Activated naive CD4-positive, alpha-beta T cell (primary cell): ENCODE measurements around the gene EEIG2.
"Not testable (repeated sequence)": the region's sequence is repeated elsewhere in the genome, so short reads cannot be mapped to it uniquely, and the experiment has no call there.

Experiments used
- DNase-seq, 4 experiments: peaks; one replicate each; lab custom pipeline; 2025; lab: John Stamatoyannopoulos, UW

EEIG2 gene

DNA sequence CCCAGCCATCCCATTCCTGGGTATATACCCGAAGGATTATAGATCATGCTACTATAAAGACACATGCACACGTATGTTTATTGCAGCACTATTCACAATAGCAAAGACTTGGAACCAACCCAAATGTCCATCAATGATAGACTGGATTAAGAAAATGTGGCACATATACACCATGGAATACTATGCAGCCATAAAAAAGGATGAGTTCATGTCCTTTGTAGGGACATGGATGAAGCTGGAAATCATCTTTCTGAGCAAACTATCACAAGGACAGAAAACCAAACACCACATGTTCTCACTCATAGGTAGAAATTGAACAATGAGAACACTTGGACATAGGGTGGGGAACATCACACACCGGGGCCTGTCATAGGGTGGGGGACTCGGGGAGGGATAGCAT is 12.4 kb upstream of the EEIG2 start:
- DNase-seq = not testable (repeated sequence)

DNA sequence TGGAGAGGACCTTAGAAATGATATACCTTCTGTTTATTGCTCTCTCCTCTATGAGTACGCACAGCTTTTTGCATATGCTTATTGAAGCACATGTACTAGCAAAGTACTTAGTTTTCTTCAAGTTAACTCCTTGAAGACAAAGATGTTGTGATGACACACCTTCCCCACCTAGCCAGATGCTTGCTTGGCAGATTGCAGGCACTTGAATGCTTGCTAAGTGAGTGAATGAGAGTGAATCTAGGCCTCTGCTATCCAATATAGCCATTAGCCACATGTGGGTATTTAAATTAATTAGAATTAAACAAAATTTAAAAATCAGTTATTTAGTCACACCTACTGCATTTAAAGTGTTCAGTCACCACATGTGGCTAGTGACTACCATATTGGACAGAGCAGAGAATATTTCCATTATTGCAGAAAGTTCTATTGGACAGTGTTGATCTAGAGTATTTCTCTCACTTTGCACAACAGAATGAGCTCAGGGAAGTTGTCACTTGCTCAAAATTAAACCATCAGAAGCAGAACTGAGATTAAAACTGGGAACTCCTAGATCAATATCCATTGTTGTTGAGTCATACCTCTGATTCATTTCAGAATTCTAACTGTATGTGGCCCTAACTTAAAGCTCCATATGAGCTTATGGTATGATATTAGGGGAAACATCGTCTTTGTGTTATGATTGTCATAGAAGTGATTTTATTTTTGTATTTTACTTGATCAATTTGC is 8.6 kb upstream of the EEIG2 start:
- DNase-seq = no peak

DNA sequence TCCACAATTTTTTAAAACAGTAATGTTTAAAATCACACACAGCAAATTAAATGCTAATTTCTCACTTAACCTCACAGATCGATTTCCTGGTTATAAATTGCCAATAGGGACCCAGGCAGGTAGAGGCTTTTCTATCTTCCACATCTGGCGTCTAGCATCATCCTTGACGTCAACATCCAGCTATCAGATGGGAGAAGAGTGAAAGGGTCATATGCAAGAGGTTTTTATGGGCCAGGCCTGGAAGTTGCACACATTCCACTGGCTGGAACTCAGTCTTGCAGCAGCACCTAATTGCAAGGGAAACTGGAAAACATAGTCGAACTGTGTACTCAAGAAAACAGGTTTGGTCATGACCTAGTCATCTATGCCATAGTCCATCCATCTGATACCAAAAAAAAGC is 6.0 kb upstream of the EEIG2 start:
- no peak for DNase-seq

DNA sequence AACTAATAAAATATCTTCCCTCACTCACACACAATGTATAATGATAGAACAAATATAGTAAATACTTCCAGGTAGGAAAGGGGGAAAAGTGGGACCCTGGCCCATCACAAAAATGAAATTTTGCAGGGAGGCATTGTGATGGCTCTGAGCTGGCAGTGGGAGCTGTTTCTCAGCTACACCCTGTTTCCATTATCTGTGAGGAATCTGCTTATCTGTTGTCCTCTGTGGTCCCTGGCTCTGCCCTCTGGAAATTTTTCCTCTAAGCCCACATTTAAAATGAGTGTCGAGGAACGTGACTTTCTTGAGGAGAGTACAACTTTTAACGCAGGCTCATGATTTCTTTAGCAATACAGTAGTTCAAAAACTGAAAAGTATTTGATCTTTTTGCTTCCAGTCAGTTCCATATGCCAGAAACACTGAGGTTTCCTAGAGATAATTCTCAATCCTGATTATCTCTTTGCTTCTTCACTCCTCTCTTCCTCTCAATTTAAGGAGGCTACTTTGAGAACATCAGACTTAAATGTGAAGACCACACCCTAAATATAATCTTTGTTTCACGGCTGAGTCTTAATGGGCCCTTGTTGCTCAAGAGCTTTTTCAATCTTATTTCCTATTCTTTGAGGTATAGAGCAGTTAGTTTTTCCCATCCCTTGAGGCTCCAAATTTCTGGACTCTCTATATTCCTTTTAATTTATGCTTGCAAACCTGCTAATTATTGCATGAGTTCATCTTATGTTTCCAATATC is 5.0 kb upstream of the EEIG2 start:
- DNase-seq = no peak

DNA sequence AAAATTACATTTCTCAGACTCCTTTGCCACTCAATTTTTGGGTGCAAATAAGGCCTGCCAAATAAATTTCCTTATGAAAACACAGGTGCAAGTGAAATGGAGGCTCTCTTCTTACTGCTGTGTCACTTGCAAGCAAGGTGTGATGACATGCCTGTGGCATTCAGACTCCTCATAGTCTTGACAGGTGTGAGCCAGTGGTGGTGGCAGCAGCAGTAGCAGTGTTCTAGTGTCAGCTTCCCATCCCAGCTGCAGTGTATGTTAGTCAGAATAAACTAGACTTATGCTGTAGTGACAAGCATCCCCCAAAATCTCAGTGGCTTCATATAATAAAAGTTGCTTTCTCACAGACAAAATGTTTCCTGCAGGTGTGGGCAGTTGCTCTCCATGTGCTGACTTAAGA is 3.8 kb upstream of the EEIG2 start:
- DNase-seq = no peak

DNA sequence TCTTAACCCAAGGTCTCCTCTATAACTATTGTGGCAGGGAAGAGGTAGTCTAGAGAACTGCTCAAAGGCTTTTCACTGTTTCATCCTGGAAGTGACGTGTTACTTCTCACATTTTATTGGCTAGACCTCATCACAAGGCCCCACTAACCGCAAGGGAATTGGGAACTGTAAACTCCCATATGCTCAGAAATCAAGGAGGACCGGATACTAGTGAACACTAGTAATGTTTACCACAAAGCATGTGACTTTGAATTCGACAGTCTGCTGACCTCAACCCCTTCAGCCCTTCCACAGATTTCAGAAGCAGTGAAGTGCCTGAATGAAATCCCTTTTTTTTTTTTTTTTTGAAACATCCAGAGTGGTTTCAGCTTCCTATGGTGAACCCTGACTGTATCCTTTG is 3.4 kb upstream of the EEIG2 start:
- no peak for DNase-seq

DNA sequence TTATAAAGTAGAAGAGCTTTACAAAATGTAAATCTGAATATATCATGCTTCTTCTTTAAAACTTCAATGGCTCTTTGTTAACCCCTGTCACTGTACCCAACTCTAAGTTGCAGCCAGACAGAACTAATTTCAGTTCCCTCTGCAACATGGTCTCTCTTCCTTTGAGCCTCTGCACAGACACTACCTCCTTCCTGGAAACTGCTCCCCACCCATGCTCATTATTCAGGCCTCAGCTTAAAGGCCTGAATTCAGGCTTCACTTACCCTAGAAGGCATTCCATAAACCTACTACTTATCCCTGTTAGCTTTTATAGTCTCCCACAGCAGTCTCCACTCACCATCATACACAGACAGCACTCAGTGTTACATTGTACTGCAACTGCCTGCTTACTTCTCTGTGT is 2.6 kb upstream of the EEIG2 start:
- DNase-seq = no peak

DNA sequence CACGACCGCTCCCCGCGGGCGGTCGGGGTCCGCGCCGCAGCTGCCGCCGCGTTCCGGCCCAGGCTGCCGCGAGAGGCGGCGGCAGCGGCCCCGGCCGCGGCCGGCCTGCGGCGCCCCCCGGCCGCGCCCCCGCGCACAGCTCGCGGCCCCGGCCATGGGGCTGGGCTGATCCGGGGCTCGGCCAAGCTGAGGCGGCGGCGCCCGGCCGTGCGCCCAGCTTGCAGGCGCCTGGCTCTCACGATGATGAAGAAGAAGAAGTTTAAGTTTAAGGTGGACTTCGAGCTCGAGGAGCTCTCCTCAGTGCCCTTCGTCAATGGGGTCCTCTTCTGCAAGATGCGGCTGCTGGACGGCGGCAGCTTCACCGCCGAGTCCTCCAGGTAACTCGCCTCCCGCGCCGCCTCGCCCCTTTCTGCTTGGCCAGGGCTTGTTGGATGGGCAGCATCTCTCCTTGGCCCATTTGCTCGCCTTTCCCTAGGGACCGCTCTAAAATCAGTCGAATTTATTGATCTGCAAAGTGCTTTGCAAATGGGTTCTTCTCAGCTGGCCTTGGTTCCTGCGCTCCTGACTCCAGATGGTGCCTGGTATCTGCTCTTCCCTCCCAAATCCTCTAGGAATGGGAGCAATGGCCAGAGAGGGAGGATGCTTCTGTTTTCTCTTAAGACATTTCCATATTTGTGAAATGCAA is 431 bp downstream of the EEIG2 start:
- no peak for DNase-seq

DNA sequence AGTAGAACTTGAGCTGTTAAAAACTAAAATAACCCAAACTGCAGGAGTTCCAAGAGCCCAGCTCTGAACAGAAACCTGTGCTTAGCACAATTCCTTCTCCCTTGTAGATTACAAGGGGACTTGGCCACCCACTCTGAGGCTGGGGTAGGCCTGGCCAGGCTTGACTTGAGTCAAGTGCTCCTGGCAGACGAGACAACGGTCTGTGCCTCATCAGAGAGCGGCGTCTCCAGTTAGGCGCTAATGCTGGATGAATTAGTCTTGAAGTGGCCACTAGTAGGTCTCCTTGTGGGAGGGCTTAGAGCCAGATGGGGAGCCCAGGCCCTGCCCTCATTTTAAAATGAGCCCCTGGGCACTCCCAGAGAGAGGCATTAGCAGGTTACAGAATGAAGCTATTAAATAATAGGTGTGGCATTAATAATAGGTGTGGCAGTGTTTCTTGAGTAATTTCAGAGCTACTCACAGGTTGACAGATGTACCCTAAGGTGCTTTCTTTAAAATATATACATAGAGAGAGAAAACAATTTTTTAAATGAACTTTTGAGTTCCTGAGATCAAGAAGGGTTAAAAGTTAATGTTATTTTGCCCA is 1.1 kb downstream of the EEIG2 start:
- peak in 2 of 4 experiments; percentile 9 to 15 for DNase-seq

DNA sequence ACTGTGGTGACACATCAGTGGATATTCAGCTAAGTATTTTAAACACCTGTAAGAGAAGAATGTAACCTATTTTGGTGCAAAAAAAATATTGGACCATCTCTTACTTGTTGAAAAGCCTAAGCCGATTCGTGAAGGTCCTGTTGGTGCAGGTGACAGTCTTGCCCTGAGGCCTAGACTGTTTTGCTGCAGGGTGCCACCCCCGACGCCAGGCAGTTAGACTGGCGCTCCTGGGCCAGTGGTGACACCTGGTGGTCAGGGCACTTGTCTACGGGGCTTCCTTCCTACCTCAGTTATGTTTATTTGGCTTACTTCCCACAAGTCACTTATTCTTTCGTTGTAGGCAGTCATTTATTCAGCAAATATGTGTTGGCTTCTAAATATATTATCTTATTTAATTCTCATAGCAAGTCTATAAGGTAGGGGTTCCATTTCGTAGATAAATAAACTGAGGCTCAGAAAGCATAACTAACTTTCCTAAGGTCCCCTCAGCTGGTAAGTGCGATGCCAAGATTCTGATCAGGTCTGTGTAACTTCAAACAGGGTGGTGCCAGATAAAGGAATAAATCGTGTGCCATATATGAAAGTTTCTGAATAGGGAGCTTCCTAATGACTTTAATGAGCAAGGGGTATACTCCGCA is 1.9 kb downstream of the EEIG2 start:
- peak; percentile 30 to 76 (median 51) for DNase-seq

DNA sequence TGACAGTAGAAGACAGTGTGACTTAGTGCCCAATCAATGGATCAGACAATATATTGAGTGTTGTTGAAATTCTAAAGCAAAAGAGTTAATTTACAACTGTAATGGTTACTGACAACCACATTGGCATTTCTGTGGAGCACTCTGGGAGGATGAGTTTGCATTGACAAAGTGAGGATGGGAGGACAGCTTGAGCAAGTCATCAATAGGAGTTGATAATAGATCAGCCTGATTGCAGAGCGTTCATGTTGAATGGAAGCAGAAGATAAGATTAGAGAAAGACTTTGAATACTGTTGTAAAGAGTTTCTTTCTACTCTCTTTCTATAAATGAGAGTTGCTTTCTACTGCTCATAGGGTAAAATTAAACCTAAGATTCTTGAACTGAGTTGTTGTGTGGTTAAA is 3.9 kb downstream of the EEIG2 start:
- no peak for DNase-seq

DNA sequence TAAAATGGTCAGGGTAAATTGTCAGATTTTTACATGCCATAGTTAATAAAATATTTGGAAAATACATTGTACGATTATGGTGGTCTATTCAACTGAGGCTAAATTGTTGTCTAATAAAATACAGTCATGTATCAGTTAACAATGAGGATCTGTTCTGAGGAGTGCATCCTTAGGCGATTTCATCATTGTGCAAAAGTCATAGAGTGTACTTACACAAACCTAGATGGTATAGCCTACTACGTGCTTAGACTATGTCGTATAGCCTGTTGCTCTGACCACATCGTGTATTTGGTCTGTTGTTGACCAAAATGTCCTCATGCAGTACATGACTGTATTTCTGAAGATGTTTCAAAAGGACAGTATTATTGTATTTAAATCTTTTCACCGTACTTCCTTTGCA is 5.2 kb downstream of the EEIG2 start:
- no peak for DNase-seq

DNA sequence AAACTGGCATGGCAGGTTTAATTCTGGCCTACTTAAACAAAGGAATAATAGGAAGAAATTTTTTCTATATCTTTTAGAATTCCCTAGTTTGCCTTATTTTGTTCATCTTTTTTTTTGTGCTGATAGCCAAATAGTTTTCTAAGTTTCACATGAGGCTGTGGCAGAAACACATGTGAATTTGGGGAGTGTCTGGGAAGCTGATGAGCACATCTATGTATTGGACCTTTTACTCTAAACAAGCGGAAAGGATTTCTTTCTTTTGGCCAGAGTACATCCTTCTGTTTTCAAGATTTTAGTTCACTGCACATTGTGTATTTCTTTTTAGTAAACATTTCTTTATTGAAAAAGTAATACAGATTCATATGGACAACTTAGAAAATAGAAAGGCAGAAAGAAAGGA is 5.6 kb downstream of the EEIG2 start:
- no peak for DNase-seq

DNA sequence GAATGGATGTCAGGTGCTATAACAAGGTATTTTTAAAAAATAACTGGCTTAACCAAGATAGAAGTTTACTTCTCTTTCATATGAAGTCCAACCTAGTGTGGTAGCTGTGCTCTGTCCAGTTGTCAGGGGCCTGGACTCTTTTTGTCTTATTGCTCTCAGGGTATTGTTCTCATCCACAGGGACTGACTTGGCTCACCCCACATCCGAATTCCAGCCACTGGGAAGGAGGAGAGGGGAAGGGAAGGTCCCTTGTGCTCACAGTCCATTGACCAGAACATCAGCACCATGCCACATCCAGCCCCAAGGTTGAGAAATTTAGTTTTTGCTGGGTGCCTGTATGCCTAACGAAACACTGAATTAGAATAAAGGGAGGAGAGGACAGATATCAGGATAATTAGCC is 8.7 kb downstream of the EEIG2 start:
- DNase-seq = no peak

DNA sequence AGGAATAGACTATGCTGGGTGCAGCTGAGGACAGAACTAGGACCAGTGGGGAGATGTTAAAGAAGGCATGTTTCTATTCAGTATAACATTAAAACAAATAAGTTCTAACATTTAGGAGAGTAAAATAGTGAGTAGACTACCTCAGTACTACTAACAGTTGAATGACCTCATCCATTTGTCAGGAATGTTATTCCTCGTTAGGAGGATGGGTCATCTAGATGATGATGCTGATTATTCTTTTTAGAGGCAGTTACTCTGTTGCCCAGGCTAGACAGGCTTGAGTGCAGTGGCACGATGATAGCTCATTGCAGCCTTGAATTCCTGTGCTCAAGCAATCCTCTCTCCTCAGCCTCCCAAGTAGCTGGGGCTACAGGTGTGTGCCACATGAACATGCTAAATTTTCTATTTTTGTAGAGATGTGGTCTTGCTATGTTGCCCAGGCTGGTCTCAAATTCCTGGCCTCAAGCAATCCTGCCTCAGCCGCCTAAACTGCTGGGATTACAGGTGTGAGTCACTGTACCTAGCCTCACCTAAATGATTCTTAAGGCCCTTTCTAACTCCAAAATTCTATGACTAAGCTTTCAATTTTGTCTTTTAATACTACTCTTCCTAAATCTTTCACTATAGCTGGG is 9.3 kb downstream of the EEIG2 start:
- DNase-seq = no peak

DNA sequence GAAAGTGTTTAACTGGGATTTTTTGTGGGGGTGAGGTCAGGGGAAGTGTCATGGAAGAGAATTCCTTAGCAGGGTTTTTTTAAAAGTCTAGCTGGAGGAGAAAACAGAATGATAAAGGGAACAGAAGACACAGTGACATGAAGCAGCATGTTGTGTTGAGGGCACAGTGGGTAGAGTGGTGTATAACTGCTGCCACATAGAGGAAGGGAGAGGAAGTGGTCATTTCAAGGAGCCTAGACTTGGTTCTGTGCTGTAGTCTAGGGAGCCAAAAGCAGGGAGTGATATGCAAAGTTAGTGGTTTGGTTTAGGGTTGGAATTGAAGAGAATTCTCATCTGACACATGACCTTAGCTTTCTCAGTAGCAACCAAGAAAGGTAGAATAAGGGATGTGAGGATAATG is 10.2 kb downstream of the EEIG2 start:
- no peak for DNase-seq

DNA sequence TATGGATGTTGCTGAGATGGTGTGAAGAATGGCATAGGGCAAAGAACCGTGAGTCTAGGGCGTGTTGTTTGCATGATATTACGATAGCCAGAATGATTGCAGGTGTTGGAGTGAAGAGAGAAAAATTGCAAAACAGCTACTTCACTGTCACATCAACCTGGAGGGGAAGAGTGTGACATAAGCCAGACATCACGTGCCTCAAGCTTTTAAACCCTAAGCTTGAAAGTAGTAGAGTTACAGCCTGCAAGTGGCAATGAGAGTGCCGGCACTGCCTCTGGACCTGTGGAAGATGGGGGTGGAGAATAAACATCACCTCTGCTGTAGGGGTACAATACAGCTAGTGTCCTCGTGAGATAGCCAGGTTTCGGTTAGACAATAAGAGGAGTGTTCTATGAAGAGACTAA is 11.1 kb downstream of the EEIG2 start:
- DNase-seq = no peak

DNA sequence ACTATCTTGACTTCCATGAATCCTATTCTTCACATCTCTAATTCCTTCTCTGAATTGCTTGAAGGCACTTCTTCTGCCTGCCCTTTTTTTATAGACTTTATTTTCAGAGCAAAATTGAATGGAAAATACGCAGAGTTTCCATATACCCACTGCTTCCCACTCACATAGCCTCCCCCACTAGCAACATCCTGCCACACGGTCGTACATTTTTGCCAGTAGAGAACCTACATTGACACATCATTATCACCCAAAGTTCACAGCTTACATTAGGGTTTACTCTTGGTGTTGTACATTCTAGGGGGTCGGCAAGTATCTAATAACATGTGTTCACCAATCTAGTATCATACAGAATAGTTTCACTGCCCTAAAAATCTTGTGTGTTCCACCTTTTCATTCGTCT is 12.3 kb downstream of the EEIG2 start:
- no peak for DNase-seq

DNA sequence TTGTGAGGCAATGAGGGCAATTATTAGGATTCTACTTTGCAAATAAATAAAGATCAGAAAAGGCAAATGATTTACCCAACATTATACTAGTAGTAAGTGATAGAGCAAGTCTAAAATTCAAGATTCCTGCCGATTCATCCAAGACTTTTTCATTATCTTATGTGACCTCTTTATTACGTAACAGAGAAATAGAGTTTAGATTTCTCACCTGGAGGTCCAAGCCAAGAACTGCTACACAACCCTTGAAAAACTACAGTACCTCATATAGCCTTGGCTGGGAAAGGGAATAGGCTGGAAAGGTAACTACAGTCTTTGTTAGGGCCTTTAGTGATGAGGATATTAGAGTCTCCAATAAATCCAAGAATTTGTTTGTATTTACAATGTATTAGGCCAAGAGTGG is 13.3 kb downstream of the EEIG2 start:
- DNase-seq = no peak

DNA sequence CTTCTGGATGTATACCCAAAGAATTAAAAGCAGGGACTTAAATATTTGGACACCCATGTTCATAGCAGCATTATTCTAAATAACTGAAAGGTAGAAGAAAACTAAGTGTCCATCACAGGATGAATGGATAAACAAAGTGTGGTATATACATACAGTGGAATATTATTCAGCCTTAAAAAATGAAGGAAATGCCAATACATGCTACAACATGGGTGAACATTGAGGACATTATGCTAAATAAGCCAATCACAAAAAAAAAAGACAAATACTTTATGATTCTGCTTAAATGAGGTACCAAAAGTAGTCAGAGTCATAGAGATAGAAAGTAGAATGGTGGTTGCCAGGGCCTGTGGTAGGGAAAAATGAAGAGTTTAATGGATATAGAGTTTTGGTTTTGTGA is 14.1 kb downstream of the EEIG2 start:
- no peak for DNase-seq

DNA sequence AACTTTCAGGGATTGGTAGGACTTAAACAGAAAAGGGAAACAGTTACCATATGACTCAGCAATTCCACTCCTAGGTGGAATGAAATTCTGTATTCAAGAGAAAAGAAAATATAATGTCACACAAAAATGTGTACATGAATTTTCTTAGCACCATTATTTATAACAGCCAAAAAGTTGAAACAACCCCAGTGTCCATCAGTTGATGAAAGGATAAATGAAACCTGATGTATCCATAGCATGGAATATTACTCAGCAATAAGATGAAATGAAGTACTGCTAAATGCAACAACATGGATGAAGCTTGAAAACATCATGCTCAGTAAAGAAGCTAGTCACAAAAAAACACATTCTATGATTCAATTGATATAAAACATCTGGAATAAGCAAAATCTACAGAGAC is 15.5 kb downstream of the EEIG2 start:
- DNase-seq = no peak
